Activated T-helper 2 cell treated with anti-CD3 and anti-CD28 coated beads, Interferon-gamma antibody, Interleukin-2, Interleukin-4, amounts not matched to agents 10 μg/mL and 5 μg/mL and 100 μg/mL, durations not matched to agents 14 hours and 24 hours and 36 hours (primary cell): ENCODE measurements around the gene OR9G4. TPM values are rescaled to one million over a fixed set of nuclear protein-coding genes. Genes with fewer than 3 reads are reported as not detected.

Experiments used
- DNase-seq: peaks from one replicate; pipeline ENCODE4 v3.0.0; 2021; ENCODE audit warnings: low spot score
- H3K27ac Mint-ChIP-seq: one replicate; pipeline ENCODE4 v1.8.0; 2021; ENCODE audit warnings: mixed read lengths
- H3K27me3 Mint-ChIP-seq: one replicate; pipeline ENCODE4 v1.8.0; 2021; ENCODE audit warnings: low read depth, mixed read lengths
- H3K36me3 Mint-ChIP-seq: one replicate; pipeline ENCODE4 v1.8.0; 2021; ENCODE audit warnings: low read depth, mixed read lengths
- H3K4me1 Mint-ChIP-seq: one replicate; pipeline ENCODE4 v1.8.0; 2021; ENCODE audit warnings: low read depth, mixed read lengths
- H3K4me3 Mint-ChIP-seq: one replicate; pipeline ENCODE4 v1.8.0; 2021; ENCODE audit warnings: low read depth, mild to moderate bottlenecking, moderate library complexity, mixed read lengths
- H3K9me3 Mint-ChIP-seq: one replicate; pipeline ENCODE4 v1.8.0; 2021; ENCODE audit warnings: mixed read lengths
- intact Hi-C: fragments of 100-400 bp; cut with micrococcal nuclease; formaldehyde crosslinking; loops from one replicate; pipeline ENCODE4 v1.15.1; 2023
- total RNA-seq: library from RNA; stranded (reverse); gene quantifications from 2 replicates; pipeline ENCODE4 v1.2.3, GENCODE V29; 2022

Gene OR9G4
- not detected in 2 replicates for total RNA-seq

- H3K36me3 Mint-ChIP-seq, result no peaks in the 10 kb centered on the region
- no peaks in the 10 kb centered on the region for H3K27me3 Mint-ChIP-seq
- no peak within 1 kb of the TSS for H3K27ac Mint-ChIP-seq
- no peak within 1 kb of the TSS for H3K4me3 Mint-ChIP-seq
- peaks cover 35% of the 10 kb centered on the region for H3K9me3 Mint-ChIP-seq
- H3K4me1 Mint-ChIP-seq, result no peaks in the 10 kb centered on the region
- DNase-seq, result no peak
- intact Hi-C loops, result no loop called here
Measured at GRCh38 chr11:56748597-56748996, at the start of gene OR9G4. Gene OR9G4, minus strand, starts transcription at chr11:56748697. Its CDS starts 4,931 bp downstream, at chr11:56743766.

- no peak for DNase-seq
- Mint-ChIP-seq H3K27ac (no peak overlapping the region), H3K27me3 (no peaks in the 10 kb centered on the region), H3K36me3 (no peaks in the 10 kb centered on the region), H3K4me1 (no peaks in the 10 kb centered on the region), H3K9me3 (no peaks in the 10 kb centered on the region), H3K4me3 (no peak overlapping the region)
- intact Hi-C loops, result loop anchor here (1.0 to 10.0 kb wide), 2 partner anchors 159 to 839 kb away; no protein-coding TSS in a partner anchor
Measured at GRCh38 chr11:56783448-56784041, 35.0 kb upstream of the OR9G4 start.

GRCh38 chr11:56782167-56782847, 33.8 kb upstream of the OR9G4 start:
- no peak overlapping the region for H3K27ac Mint-ChIP-seq
- H3K36me3 Mint-ChIP-seq, result no peaks in the 10 kb centered on the region
- H3K4me1 Mint-ChIP-seq, result no peaks in the 10 kb centered on the region
- intact Hi-C loops, result loop anchor here (10.0 kb wide), 1 partner anchor 838 kb away; no protein-coding TSS in a partner anchor
- H3K9me3 Mint-ChIP-seq, result no peaks in the 10 kb centered on the region
- H3K4me3 Mint-ChIP-seq, result no peak overlapping the region
- no peaks in the 10 kb centered on the region for H3K27me3 Mint-ChIP-seq
- DNase-seq, result no peak

DNA sequence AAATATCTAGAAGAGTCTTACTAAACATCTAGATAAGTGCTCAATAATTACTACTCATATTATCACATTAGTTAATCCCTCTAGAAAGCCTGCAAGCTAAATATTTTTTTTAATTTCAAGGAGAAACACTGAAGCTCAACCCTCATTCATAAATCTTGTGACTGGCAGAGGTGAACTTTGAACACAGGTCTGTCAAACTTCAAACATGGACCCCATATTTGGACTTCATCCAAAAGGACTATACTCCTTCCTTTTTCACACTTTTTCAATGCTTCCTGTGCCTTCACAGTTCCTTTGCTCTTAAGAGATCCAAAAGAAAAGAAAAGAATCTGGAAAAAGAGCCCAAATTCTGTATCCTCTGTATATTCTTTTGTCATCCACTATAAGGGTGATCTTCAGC, 28.3 kb upstream of the OR9G4 start:
- Mint-ChIP-seq H3K9me3 (no peaks in the 10 kb centered on the region), H3K36me3 (no peaks in the 10 kb centered on the region), H3K4me1 (no peaks in the 10 kb centered on the region), H3K4me3 (no peak overlapping the region), H3K27me3 (no peaks in the 10 kb centered on the region), H3K27ac (no peak overlapping the region)
- intact Hi-C loops, result no loop called here
- no peak for DNase-seq

- intact Hi-C loops, result no loop called here
- no peak for DNase-seq
- H3K27ac Mint-ChIP-seq, result no peak overlapping the region
- H3K4me1 Mint-ChIP-seq, result no peaks in the 10 kb centered on the region
- H3K9me3 Mint-ChIP-seq, result peaks cover 5% of the 10 kb centered on the region
- no peak overlapping the region for H3K4me3 Mint-ChIP-seq
- no peaks in the 10 kb centered on the region for H3K27me3 Mint-ChIP-seq
- no peaks in the 10 kb centered on the region for H3K36me3 Mint-ChIP-seq
Measured at GRCh38 chr11:56764976-56765375, 16.5 kb upstream of the OR9G4 start.

- Mint-ChIP-seq H3K27ac (no peak overlapping the region), H3K4me1 (no peaks in the 10 kb centered on the region), H3K36me3 (no peaks in the 10 kb centered on the region), H3K4me3 (no peak overlapping the region), H3K9me3 (peaks cover 35% of the 10 kb centered on the region), H3K27me3 (no peaks in the 10 kb centered on the region)
- intact Hi-C loops, result no loop called here
- DNase-seq, result no peak
Measured at GRCh38 chr11:56751480-56751879, 3.0 kb upstream of the OR9G4 start.

GRCh38 chr11:56750190-56750589, 1.7 kb upstream of the OR9G4 start:
- no peaks in the 10 kb centered on the region for H3K36me3 Mint-ChIP-seq

GRCh38 chr11:56740886-56741285, 7.6 kb downstream of the OR9G4 start:
- H3K4me3 Mint-ChIP-seq, result no peak overlapping the region
- H3K27ac Mint-ChIP-seq, result no peak overlapping the region
- H3K27me3 Mint-ChIP-seq, result no peaks in the 10 kb centered on the region
- peaks cover 11% of the 10 kb centered on the region for H3K9me3 Mint-ChIP-seq
- no peak for DNase-seq
- intact Hi-C loops, result no loop called here
- H3K4me1 Mint-ChIP-seq, result no peaks in the 10 kb centered on the region
- no peaks in the 10 kb centered on the region for H3K36me3 Mint-ChIP-seq

More at GRCh38 chr11:56750190-56750589, 1.7 kb upstream of the OR9G4 start:
- Mint-ChIP-seq H3K4me1 (no peaks in the 10 kb centered on the region), H3K27me3 (no peaks in the 10 kb centered on the region), H3K9me3 (peaks cover 35% of the 10 kb centered on the region), H3K27ac (no peak overlapping the region), H3K4me3 (no peak overlapping the region)
- intact Hi-C loops, result no loop called here
- DNase-seq, result no peak

- H3K36me3 Mint-ChIP-seq, result no peaks in the 10 kb centered on the region
- H3K4me3 Mint-ChIP-seq, result no peak overlapping the region
- DNase-seq, result no peak
- intact Hi-C loops, result no loop called here
- H3K27ac Mint-ChIP-seq, result no peak overlapping the region
- peaks cover 11% of the 10 kb centered on the region for H3K9me3 Mint-ChIP-seq
- no peaks in the 10 kb centered on the region for H3K27me3 Mint-ChIP-seq
- H3K4me1 Mint-ChIP-seq, result no peaks in the 10 kb centered on the region
Measured at GRCh38 chr11:56740107-56740506, 8.4 kb downstream of the OR9G4 start.

- peaks cover 23% of the 10 kb centered on the region for H3K9me3 Mint-ChIP-seq
- H3K4me1 Mint-ChIP-seq, result no peaks in the 10 kb centered on the region
- no peaks in the 10 kb centered on the region for H3K36me3 Mint-ChIP-seq
- no peak overlapping the region for H3K4me3 Mint-ChIP-seq
- intact Hi-C loops, result no loop called here
- DNase-seq, result no peak
- no peaks in the 10 kb centered on the region for H3K27me3 Mint-ChIP-seq
- H3K27ac Mint-ChIP-seq, result no peak overlapping the region
Measured at GRCh38 chr11:56720513-56720912, 28.0 kb downstream of the OR9G4 start.

DNA sequence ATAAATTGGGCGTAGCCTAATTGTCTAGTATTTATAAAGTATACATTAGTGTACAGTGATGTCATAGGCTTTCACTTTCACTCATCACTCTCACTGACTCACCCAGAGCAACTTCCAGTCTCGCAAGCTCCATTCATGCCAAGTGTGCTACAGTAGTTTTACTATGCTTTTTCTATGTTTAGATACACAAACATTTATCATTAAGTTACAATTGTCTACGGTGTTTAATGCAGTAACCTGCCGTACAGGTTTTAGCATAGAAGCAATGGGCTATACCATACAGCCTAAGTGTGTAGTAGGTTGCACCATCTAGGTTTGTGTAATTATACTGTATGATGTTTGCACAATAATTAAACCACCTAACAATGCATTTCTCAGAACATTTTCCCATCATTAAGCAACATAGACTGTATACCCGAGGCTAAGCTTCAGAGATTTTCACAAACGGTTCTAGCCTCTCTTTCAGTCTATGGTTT, 32.1 kb downstream of the OR9G4 start:
- Mint-ChIP-seq H3K4me3 (no peak overlapping the region), H3K27me3 (no peaks in the 10 kb centered on the region), H3K9me3 (peaks cover 30% of the 10 kb centered on the region), H3K27ac (no peak overlapping the region), H3K36me3 (no peaks in the 10 kb centered on the region), H3K4me1 (no peaks in the 10 kb centered on the region)
- DNase-seq, result no peak
- intact Hi-C loops, result no loop called here

- Mint-ChIP-seq H3K9me3 (peaks cover 32% of the 10 kb centered on the region), H3K27me3 (no peaks in the 10 kb centered on the region), H3K4me1 (no peaks in the 10 kb centered on the region), H3K27ac (no peak overlapping the region), H3K36me3 (no peaks in the 10 kb centered on the region), H3K4me3 (no peak overlapping the region)
- intact Hi-C loops, result no loop called here
- no peak for DNase-seq
Measured at GRCh38 chr11:56714206-56714605, 34.3 kb downstream of the OR9G4 start.

DNA sequence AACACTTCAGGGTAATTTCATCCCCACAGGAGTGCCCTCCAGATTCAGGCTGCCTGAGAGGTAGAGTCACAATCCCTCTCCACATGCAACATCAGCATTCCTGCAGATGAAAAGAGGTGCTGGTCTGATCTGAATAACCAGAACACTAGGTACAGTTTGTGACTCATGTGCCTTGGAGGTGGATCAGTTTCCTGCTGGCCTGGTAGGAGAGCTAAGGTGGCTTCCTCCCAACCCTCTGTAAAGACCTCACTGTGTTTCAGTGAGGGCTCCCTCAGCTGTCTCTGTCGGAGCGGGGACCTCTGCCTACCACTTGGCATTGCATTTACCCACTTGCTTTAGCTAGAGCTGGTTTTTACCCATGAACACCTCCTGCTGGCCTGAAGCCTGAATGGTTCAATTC, 42.0 kb downstream of the OR9G4 start:
- intact Hi-C loops, result no loop called here
- H3K4me1 Mint-ChIP-seq, result no peaks in the 10 kb centered on the region

More for the DNA sequence above, 42.0 kb downstream of the OR9G4 start:
- no peak for DNase-seq
- Mint-ChIP-seq H3K27me3 (no peaks in the 10 kb centered on the region), H3K9me3 (peaks cover 16% of the 10 kb centered on the region), H3K27ac (no peak overlapping the region), H3K36me3 (no peaks in the 10 kb centered on the region), H3K4me3 (no peak overlapping the region)
